ENCODE measurements around the gene GLI2.

GLI2 gene

DNA sequence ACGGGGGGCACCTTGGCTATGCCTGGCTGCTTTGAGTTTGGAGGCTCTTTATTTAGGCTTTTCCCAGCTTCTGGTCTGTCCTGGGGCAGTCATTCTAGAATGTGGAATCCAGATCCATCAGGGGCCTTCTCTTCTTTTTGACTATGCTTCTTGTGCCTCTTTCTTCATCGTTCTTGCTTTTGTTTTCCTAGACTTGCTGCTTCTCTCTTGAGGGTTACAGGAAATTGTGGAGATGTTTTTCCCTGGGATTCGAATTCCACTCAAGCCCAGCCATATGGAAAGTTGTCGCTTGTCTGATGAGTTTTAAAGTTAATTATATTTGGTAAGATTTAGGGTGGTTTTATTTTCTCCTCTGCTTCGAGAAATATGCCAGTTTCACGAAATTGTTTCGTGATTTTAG, 2.4 kb downstream of the GLI2 start:
- DNase-seq (ENCODE audit: low read depth) = no peak

- no peak for DNase-seq (ENCODE audit: low read depth)
These were observed 3.2 kb downstream of the GLI2 start for GRCh38 chr2:120738786-120739437.

- DNase-seq (ENCODE audit: low read depth) = no peak
These were observed 3.9 kb downstream of the GLI2 start for GRCh38 chr2:120739438-120740090.

- no peak for DNase-seq (ENCODE audit: low read depth)
These were observed 4.7 kb downstream of the GLI2 start for GRCh38 chr2:120740375-120740764.

- no peak for DNase-seq (ENCODE audit: low read depth)
These were observed 5.3 kb downstream of the GLI2 start for GRCh38 chr2:120740765-120741524.

DNA sequence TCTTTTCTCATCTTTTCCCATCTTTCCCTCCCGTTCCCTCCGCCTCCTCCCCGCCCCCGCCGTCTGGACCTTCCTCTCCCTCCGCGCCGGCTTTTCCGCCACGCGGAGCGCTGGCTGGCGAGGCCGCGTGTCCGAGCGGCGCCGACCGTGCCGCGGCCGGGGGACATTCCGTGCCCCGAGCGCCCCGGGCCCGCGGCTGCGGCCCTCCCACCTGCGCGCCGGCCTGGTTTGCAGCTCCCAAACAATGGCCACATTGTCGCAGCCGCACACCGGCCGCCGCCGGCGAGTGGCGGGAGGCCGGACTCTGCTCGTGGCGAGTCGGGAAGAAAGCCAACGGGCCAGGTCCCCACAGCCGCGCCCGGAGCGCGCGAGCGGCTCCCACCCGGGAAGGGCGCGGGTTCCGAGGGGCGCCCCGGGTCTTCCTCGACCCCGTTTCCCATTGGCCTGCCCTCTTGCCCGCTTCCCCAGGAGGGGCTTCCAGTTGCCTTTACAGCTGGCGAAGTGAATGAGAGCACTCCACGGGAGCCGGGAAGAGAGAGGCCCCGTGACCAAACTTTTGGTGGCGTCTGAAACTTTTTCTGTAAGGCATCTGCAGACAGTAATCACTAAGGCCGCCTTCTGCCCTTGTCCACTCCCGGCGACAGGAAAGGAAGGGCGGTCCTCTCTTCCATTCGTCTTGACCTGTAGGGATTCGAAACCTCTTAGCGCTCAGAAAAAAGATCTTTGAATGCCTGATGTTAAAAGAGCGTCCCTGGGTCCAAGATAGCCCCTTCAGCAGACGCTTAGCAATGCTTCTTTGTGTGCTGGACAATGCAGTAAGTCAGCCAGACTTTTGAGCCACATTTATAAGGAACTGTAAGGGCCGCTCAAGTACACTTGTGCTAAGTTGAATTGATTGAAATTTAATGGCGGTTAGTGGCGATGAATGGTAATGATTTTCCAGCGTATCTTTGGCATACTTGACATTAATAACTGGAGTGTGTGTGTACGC, 6.2 kb downstream of the GLI2 start:
- no peak for DNase-seq (ENCODE audit: low read depth)

DNA sequence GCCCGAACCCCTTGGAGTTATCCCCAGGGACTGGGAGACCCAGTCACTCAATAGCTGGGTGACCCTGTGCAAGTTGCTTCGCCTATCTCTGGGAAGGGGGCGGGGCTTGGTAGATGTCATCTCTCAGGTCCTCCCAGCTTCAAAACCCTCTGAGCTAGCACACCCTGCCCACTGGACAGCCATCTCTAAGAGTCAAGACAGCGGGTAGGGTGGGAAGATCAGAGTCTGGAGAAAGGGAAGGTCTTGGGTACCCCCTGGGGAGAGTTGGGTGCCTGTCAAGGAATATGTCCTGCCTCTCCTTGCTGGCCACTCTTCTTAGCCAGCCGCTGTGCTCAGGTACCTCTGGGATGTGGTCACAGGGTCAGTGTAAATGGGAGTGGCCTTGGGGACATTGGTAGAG, 8.0 kb downstream of the GLI2 start:
- no peak for DNase-seq (ENCODE audit: low read depth)

DNA sequence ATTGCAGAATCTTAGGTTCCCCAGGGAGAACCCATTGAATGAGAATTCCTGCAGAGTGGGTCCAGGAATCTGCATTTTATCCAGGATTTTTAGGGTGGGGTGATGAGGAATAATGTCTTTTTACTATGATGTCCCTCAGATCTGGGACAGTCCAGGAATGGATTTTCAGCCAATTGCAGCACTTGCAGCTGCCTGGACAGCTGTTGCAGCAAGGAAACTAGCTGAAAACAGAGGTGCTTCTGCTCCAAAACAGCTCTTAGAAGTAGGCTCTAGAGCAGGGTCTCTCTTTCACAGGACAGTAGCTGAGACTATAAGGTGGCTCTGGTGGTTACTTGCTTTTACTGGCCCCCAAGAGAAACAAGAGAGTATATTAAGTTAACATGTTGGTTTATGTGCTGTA, 9.1 kb downstream of the GLI2 start:
- DNase-seq (ENCODE audit: low read depth) = no peak

- no peak for DNase-seq (ENCODE audit: low read depth)
These were observed 9.9 kb downstream of the GLI2 start for GRCh38 chr2:120745420-120746111.

DNA sequence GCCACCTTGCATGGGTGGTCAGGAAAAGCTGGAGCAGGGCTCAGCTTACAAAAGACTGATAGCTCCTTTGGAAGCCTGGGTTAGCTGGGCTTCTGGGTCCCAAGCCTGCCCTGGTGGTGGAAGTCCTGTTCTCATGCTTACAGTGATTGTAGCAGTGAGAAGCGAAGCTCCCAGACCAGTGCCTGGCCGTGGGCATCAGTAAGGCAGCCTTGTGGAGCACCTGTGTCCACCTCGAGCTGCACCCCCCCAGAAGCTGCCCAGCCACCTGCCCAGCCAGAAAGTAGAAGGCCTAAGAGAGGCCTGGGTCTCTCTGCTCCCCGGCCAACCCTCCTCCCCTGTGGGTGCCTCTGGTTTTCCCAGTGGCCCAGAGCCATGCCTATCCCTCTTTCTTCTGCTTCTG, 10.5 kb downstream of the GLI2 start:
- DNase-seq (ENCODE audit: low read depth) = no peak

GRCh38 chr2:120747281-120747680, 11.6 kb downstream of the GLI2 start:
- no peak for DNase-seq (ENCODE audit: low read depth)

DNA sequence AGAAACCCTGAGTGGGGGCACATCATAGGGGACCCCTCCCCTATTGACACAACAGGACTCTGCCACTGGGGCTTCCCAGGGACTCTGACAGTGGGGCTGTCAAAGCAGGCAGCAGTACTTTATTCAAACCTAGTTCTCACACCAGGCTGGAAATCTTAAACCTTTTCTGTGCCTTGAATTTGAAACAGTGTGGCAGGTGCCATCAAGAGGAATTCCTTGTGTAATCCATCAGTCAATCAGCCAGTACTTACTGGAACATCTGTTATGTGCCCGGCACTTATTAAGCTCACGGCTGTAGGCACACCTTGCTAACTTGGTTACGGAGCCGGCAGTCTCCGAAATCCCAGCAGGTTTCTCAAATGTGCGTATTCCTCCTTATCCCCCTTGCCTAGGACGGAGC, 12.0 kb downstream of the GLI2 start:
- no peak for DNase-seq (ENCODE audit: low read depth)

GRCh38 chr2:120748310-120748709, 12.6 kb downstream of the GLI2 start:
- DNase-seq (ENCODE audit: low read depth) = no peak

- no peak for DNase-seq (ENCODE audit: low read depth)
These were observed 13.1 kb downstream of the GLI2 start for GRCh38 chr2:120748741-120749140.

GRCh38 chr2:120749506-120750431, 14.1 kb downstream of the GLI2 start:
- no peak for DNase-seq (ENCODE audit: low read depth)

DNA sequence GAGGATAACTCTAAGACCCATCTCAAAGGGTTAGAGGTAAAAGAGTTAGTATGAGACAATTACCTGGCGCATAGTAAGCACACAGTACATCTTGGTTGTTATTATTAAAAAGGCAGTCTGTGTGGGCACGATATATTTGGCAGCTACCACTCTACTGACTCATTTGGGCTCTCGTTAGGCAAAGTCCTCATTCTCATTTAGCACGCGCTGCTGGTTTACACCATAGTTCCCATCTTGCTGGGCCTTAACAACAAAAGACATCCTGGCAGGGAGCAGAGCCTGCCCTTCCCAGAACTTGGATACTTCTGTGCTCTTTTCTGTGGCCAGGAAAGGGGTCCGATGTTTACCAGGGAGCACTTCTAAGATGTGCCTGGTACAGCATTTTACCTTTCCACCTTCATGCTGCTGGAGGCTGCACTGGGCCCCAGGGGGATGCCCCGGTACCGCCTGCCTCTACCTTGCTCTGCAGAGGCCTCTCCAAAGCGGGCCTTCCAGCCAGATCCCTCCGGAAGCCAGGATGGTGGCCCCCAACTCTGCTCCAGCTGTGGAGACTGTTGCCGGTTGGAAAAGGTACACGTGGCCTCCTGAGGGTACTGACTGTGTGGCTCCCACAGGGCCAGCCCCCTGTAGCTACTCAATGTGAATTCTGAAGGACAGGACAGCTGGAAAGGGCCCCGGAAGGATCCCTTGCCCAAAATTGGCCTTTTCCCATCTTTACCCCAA, 15.0 kb downstream of the GLI2 start:
- DNase-seq (ENCODE audit: low read depth) = no peak

DNA sequence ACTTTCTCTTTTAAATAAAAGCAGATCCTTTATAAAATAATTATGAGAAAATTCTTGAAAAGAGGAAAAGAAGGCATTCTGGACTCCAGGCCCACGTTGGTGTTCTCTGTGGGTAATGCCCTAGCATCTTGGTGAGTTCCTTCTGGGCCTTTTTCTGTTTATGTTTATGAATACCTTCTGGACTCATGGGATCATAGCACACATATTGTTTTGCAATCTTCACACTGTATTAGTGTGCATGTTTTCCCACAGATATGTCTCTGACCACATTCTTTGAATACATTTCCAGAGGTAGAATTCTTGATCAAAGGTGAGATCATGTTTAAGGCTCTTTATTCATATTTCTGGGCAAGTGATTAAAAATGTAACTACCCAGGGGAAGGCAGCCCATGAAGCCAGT, 15.9 kb downstream of the GLI2 start:
- DNase-seq (ENCODE audit: low read depth) = no peak

- no peak for DNase-seq (ENCODE audit: low read depth)
These were observed 18.6 kb downstream of the GLI2 start for GRCh38 chr2:120754067-120754960.
